ENCODE results near the gene CD1C.
"Not testable (repeated sequence)": the region's sequence is repeated elsewhere in the genome, so short reads cannot be mapped to it uniquely, and the experiment has no call there.

CD1C gene

DNA sequence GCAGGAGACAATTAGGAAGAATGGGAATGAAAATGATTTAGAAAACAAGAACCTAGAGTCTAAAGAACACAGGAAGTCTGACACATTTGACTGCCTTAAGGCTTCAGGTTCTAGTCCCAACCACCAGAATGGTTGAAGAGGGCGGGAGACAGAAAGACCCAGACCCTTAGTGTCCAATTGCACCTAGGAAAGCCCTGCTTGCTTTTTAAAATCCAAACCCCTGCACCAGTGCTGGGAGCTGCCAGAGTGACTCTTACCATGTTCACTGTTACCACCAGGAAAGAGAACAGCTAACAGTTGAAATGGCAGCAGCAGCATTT is 41.3 kb downstream of the CD1C start:
- Histone ChIP-seq H3K36me3 (ENCODE audit: insufficient read depth, low read length) (no peaks in the 10 kb centered on the region), H3K4me3 (ENCODE audit: low read length) (no peak overlapping the region), H3K27me3 (ENCODE audit: insufficient read depth, low read length) (no peaks in the 10 kb centered on the region), H2AFZ (ENCODE audit: low read depth, low read length) (no peak overlapping the region), H3K9me3 (ENCODE audit: low read length) (no peaks in the 10 kb centered on the region), H3K4me1 (ENCODE audit: insufficient read depth, low read length) (no peaks in the 10 kb centered on the region)

DNA sequence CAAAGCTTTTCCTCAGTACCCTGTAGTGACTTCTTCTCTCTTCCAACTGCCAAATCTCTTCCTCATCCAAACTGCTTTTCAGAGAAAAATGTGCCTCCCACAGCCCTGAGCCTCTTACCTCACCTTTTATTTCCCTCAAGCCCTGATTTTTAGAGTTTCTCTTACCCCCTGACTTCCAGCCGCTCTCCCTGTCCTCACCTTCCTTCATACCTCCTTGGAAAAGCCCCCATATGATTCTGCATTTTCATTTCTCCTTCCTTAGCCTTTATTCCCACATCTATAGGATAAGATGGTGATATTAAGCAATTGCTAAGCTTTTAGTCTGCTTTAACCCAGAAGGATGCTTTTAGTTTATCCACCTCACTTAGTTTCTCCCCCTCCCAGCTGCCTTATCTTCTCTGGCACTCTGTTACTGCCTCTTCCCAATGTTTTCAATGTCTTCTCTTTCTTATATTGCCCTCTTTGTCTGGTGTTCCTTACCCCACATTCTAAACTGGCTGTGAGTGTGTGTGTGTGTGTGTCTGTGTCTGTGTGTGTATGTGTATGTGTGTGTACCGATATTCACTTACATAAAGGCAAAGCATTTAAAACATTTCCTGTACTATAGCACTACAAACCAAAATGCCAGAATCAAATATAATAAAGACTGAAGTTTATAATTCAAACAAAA is 41.9 kb downstream of the CD1C start, which contains the start of gene CD1B:
Gene CD1B (minus strand): TSS at position 51 of the 670 bp plus-strand sequence. CDS start 108 bp downstream, outside the sequence.
- Histone ChIP-seq H3K4me1 (ENCODE audit: insufficient read depth, low read length) (no peaks in the 10 kb centered on the region), H2AFZ (ENCODE audit: low read depth, low read length) (no peak within 1 kb of the TSS), H3K4me3 (ENCODE audit: low read length) (no peak within 1 kb of the TSS), H3K36me3 (ENCODE audit: insufficient read depth, low read length) (no peaks in the 10 kb centered on the region), H3K9me3 (ENCODE audit: low read length) (no peaks in the 10 kb centered on the region), H3K27me3 (ENCODE audit: insufficient read depth, low read length) (no peaks in the 10 kb centered on the region)

DNA sequence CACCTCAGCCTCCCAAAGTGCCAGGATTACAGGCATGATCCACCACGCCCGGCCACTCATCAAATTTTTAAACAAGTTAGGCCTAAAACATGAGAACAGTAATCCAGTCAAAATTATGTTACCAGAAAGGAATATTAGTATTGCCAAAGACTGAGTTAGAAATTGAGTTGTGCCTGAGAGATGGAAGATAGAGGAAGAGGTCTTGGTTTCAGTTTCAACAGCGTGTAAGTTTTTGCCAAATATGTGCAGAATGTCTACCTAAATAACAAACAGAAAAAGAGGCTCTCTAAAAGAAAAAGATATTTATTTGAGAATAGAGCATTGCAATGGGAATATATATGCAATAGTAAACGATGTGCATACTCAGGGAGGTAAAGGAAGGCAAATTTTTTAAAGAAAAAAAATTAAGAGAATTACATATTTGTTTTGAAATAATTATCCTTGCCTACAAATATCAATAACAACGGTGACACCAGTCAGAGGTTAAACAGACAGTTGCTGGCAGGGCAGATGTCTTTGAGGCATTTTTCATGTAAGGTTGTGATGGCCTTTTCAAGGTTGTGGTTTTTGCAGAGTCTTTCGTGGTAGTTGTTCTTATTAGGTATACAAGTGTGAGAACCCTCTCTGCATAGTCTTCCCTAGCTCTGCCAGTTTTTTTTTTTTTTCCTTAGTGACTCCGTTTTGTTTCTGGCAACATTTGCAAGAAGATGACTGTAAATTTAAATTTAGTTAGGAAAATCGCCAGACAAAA is 43.9 kb downstream of the CD1C start:
- Histone ChIP-seq H3K4me3 (ENCODE audit: low read length) (no peak overlapping the region), H3K9me3 (ENCODE audit: low read length) (no peaks in the 10 kb centered on the region), H3K27me3 (ENCODE audit: insufficient read depth, low read length) (no peaks in the 10 kb centered on the region), H3K36me3 (ENCODE audit: insufficient read depth, low read length) (no peaks in the 10 kb centered on the region), H2AFZ (ENCODE audit: low read depth, low read length) (no peak overlapping the region), H3K4me1 (ENCODE audit: insufficient read depth, low read length) (no peaks in the 10 kb centered on the region)

DNA sequence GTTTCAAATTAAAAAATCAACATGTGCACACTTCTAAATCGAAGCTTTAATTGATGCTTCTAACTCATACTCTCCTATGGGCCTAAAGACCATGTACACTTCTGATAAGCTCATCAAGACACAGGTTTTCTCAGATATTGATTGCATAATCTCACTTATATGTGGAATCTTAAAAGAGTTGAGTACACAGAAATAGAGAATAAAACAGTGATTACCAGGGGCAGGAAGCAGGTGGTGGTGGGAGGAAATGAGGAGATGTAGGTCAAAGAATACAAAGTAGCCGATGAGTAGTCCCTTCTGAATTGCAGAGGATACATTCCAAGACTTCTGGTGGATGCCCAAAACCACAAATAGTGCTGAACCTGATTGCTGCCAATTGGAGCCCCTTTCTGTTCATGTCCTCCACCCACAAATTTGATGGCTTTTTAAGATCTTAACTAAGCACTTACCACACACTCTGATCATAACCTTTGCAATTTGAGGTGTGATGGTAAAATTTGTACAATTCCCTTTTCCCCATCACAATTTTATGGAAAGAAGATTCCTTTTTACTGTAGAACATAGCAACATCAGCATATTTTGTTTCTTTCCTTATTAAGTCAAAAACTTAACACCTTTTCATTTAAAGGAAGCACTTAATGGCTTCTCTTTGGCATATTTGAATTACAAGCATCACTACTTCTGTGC is 44.9 kb downstream of the CD1C start:
- H2AFZ ChIP-seq (ENCODE audit: low read depth, low read length): no peak overlapping the region
- no peak overlapping the region for H3K4me3 ChIP-seq (ENCODE audit: low read length)
- no peaks in the 10 kb centered on the region for H3K9me3 ChIP-seq (ENCODE audit: low read length)
- no peaks in the 10 kb centered on the region for H3K4me1 ChIP-seq (ENCODE audit: insufficient read depth, low read length)
- no peaks in the 10 kb centered on the region for H3K36me3 ChIP-seq (ENCODE audit: insufficient read depth, low read length)
- H3K27me3 ChIP-seq (ENCODE audit: insufficient read depth, low read length): no peaks in the 10 kb centered on the region

DNA sequence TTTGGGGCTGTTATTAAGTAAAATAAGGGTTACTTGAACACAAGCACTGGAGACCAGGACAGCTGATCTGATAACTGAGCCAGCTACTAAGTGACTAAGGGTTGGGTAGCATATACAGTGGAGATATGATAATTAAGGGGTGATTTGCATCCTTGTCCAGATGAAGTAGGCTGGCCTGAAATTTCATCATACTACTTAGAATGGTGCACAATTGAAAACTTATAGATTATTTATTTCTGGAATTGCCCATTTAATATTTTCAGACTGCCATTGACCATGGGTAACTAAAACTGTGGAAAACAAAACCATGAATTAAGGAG is 45.5 kb downstream of the CD1C start:
- H3K27me3 ChIP-seq (ENCODE audit: insufficient read depth, low read length): no peaks in the 10 kb centered on the region
- no peaks in the 10 kb centered on the region for H3K36me3 ChIP-seq (ENCODE audit: insufficient read depth, low read length)
- H2AFZ ChIP-seq (ENCODE audit: low read depth, low read length): no peak overlapping the region
- no peaks in the 10 kb centered on the region for H3K4me1 ChIP-seq (ENCODE audit: insufficient read depth, low read length)
- H3K4me3 ChIP-seq (ENCODE audit: low read length): no peak overlapping the region
- no peaks in the 10 kb centered on the region for H3K9me3 ChIP-seq (ENCODE audit: low read length)

DNA sequence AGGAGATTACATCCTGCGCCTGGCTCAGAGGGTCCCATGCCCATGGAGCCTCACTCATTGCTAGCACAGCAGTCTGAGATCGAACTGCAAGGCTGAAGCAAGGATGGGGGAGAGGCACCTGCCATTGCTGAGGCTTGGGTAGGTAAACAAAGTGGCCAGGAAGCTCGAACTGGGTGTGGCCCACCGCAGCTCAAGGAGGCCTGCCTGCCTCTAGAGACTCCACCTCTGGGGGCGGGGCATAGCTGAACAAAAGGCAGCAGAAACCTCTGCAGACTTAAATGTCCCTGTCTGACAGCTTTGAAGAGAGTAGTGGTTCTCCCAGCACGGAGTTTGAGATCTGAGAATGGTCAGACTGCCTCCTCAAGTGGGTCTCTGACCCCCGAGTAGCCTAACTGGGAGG is 46.7 kb downstream of the CD1C start:
- H3K27me3 ChIP-seq (ENCODE audit: insufficient read depth, low read length); H3K4me1 ChIP-seq (ENCODE audit: insufficient read depth, low read length): not testable (repeated sequence)

More for the DNA sequence above, 46.7 kb downstream of the CD1C start:
- H3K36me3 ChIP-seq (ENCODE audit: insufficient read depth, low read length); H3K9me3 ChIP-seq (ENCODE audit: low read length); H2AFZ ChIP-seq (ENCODE audit: low read depth, low read length); H3K4me3 ChIP-seq (ENCODE audit: low read length): not testable (repeated sequence)
